T-helper 1 cell (primary cell): ENCODE measurements around the gene C1QTNF1.

Experiments
- DNase-seq, 5 donors: peaks; one replicate each; pipeline ENCODE4 v3.0.0-alpha.2; 2012 to 2020

Gene C1QTNF1

DNA sequence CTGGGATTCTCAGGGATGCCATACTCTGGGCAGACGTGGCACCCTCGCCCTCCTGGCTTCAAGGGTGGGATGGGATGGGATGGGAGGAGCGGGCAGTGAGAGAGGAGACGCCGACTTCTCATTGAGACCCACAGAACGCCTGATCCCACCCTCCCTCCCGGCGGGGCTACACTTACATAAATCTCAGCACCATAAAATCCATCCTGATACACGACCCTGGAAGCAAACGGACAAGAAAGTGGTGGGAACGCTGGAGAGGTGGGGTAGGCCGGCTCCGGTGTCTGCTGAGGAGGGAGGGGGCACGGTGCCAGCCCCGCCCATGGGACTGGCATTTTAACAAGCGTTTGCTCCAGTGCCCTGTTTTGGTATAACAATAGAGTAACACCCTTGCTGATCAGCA is 72.5 kb downstream of the C1QTNF1 start:
- no peak for DNase-seq

DNA sequence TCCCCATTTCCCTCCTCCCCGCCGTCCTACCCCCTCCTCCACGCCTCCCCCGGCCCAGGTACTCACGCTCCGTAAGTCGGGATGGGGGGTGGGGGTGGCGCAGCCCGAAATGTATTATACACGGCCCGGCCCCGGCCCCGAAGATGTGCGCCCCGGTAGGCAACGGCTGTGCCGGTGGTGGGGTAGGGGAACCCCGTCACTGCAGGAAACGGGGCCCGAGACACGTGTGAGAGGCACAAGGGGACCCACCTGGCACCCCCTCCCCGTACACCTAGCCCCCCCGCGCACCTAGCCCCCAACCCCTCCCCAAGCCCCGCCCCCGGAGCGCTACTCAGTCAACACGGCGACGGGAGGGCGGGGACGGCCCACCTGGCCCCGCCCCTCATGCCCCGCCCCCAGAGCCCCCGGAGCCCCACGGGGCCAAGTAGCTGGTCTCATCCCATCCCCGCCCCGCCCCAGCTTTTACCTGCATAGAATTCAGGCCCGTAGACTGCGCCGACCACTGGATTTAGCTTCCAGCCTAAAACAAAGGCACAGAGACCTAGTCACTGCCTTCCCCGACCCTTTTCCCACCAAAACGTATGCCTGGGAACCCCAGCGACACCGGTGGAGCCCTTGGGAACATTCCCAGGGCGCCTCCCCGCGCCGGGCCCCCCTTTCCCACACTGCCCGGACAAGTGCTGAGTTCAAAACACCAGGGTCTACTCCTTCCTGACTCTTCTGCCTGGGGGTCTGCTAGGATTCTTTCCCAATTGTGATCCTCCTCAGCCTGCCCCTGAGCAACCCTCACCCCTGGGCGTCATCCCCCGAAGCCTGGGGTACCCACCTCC is 73.5 kb downstream of the C1QTNF1 start:
- DNase-seq, result no peak

DNA sequence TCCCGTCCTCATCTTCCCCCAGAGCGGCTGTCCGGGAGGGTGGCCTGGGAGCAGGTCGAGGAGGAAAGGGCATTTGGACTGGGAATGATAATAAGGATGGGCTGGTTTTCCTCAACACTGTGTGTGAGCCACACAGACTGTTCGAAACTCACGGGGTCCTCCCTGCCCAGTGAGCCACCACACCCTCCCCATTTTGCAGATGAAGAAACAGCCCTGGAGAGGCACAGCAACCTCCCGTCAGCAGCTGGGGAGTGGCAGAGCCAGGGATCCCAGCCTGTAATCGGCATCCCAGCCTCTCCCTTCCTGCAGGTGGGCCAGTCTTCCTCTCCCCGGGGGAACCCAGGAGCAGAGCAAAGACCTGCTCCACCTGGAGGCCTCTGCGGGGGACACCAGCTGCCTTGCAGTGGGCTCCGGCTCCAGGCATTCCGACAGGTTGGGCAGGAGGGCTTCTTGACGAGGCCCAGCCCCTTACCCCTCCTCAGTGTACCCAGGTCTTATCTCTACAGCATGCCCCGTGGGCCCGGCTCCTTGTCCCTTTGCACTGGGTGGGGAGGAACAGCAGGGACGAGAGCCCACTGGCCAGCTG is 74.4 kb downstream of the C1QTNF1 start:
- DNase-seq, result no peak
